HG03064 (cell line): ENCODE data around the gene PLEKHH3.
"Not testable (repeated sequence)": the region's sequence is repeated elsewhere in the genome, so short reads cannot be mapped to it uniquely, and the experiment has no call there.

Source experiments
- ATAC-seq: cut with Tn5 transposase; IDR thresholded peaks from one replicate; pipeline ENCODE4 v1.9.1; 2021; ENCODE audit warnings: low read depth; ENCODE audit not compliant: unreplicated experiment

PLEKHH3 gene

DNA sequence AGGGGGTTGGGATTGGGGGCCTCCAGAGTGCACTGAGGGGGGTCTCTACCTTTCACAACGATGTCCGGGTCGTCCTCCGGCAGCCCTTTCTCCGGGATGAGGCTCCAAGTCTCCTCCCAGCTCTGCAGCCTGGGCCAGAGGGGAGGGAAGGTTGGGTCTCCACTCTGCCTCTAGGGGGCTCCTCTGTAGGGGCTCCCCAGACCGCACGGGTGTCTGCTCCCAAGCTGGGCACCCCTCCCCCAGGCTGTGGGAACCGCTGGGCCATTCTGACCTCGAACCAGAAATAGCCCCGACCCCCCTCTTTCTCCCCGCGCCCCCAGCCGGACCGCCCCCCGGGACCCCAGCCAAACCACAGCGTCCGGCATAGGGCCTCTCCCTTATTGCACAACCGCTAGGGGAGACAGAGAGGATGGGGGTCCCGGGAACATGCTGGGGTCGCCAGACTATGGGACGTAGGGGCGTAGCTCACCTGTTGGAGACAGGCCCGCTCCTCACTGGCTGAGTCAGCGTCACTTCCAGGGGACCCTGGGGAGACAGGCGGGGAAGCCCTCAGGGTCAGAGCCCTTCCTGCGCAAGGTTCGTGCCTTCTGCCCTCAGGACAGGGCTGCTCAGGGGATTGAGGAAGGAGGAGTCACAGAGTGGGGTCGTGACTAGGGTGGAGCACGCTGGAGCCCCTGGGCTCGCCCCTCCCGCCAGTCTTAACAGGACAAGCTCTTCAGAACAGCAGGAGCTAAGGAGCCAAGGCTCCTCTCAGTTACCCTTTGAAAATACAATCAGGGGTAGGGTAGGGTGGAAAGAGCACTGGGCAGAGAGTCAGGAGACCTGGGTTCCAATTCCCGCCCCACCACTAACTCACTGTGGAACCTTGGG lies 2.7 kb downstream of the PLEKHH3 start:
- ATAC-seq = no peak

DNA sequence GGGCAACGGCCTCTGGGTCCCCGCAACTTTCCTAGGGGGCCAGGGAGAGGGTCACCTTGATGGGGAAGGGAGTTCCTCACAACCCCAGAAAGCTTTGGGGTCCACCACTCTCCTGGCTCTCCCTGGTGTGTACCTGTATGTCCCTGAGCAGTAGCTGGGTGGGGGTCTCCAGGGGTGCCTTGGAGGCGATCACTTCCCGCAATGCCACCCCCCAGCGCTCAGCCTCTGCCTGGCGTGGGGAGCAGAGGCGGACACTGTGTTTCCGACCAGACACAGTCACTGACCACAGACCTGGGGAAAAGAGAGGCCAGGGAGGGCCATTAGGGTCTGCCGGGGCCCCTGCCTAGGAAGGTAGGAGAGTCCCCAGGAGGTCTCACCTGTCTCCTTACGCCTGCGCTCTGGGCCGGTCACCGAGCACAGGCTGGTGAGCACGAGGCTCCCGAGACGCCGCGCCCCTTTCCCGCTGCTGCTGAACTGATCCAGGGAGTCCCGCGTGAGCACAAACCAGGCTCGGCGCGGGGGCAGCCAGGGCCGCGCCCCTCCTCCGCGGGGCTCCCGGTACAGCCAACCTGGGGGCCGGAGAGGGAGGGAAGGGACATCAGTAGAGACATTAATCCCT lies 3.4 kb downstream of the PLEKHH3 start:
- no peak for ATAC-seq

DNA sequence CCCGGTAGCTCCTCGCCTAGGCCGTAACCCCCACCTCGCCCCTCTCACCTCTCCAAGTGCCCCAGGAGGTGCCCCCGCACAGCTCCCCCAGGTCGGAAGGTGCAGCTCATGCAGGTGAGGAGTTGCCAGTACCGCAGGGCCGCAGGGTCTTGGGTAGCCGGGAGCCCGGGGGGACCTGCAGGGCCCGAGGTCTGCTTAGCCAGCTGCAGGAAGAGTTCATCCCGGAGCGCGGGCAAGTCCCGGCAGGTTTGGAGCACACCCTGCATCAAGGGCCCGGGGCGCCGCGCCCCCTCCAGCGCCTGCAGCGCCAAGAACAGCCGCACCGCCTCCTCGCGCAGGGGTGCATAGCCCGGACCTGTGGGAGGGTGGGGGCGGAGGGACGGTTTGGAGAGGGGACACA lies 4.8 kb downstream of the PLEKHH3 start:
- ATAC-seq = no peak

DNA sequence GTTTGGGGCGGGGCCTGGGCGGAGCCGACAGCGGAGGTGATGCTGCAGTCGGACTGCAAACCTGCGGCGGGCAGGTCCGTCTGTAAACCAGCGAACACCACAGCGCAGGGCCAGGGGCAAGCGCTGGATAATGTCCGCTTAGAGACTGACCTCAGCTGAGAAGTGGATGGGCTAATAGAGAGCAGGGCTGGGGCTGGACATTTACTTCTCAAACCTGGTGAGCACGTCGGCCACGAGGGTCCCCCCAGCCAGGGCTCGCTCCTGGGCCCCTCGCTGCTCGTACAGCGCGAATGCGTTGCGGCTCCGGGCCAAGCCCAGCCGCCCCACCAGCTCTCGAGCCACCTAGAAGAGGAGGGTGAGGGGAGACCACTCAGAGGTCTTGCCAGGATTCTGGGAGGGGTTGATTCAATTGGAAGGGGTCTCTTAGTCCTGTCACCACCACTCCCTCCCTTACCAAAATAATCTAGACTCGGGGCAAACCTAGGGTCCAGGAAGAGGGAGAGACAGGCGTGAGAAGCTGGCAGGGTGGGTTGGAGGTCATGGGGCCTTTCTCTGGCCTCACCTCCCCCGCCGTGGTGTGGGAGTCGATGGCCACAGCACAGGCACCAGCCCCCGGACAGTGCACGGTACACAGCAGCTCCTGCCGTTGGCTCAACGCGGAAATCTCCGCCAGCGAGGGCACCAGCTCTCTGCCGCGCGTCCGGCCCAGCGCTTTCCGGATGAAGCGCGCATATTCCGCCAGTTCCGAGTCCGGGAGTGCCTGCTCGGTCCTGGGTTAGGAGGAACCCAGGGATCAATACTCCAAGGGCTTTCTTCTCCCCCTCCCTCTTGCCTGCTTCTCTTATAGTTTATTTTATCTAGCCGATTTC lies 5.8 kb downstream of the PLEKHH3 start:
- no peak for ATAC-seq

DNA sequence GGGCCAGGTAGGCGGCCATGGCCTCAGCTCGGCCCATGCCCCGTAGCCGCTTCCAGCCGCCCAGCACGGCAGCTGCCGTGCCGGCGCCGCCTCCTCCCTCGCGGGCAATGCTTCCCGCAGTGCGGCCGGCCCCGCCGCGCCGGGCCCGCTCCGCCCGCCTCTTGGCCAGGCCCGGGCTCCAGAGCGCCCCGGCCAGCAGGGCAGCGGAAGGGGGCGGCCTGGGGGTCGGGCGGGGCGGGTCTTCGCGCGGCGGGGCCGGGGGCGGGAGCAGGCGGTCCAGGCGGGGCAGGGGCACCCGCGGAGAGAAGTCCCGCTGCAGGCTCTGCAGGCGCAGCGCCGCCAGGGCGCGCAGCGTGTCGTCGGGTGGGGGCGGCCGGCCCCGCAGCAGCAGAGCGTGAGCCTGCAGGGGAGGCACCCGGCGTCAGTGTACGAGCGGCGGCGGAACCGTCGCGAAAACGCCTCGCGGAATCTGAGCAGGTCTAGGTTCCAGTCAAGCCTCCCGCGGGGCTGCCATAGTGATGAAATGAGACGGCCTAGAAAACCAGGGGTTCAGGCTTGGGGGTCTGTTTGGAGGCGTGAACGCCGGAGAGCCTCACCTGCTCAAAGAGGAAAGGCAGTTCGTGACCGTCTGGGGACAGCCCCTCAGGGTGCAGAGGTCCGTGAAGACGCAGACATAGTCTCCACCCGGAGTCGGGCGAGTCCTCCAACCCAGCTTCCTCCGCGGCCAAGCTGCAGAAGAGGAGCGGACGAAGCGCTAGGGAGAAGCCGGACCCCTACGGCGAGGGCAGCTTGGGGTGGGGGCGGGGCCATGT lies 6.6 kb downstream of the PLEKHH3 start:
- ATAC-seq = no peak

DNA sequence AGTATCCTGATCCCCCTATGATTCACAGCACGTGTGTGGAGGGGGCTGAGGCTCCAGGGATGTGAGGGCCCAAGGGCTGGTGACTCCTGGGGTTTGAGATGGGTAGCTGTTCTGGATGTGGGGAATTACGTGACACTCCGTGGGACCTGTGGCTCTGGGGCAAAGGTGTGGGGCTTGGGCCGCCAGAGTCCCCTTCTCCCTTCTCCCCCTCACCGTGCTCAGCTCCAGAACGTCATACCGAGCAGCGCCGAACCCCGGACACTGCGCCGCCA lies 7.2 kb downstream of the PLEKHH3 start:
- no peak for ATAC-seq

DNA sequence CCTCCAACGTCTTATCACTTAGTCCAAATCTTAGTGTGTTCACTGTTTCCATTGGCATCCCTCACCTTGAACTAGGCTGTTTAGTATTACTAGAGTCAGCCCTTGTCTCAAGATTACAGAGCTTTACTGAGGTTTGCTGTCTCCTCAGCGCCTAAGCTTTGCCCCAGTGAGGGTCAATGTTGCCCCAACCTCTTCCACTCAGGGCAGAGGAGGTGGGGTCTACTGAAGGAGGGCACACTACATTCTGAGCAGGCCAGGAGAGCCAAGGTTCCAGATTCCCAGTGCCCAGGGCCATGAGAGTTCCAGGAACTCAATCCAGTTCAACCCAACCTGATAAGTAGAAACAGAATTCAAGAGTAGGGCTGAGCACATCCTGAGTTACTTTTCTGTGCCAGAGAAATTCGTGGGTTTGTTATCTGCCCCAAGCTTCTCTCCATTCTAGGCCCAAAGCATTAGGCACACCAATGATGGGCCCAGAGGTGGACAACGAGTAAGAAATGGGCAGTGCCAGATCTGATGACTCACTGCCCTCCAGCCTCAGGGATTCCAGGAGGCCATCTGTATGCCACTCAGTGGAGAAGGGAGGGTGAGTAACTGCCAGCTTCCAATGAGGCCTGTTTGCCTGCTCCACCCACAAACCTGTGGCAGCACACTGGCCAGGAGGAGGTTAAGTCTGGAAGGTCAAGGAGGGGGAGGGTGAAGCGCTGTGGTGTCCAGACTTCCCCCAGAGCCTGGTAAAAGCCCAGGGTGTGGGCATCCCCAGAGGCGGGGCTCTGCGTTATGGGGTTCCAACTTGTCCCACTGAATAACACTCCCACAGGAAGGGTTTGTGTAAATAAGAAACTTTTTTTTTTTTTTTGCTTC lies 9.5 kb downstream of the PLEKHH3 start:
- ATAC-seq = no peak

DNA sequence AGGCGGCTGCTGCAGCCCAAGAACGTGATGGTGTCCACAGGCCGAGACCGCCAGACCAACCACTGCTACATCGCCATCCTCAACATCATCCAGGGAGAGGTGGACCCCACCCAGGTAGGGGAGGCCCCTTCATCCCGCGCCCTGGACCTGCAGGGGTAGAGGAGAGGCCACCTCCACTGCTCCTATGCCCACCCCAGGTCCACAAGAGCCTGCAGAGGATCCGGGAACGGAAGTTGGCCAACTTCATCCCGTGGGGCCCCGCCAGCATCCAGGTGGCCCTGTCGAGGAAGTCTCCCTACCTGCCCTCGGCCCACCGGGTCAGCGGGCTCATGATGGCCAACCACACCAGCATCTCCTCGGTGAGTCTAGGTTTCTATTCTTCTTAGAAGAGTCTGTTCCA lies 10.7 kb downstream of the PLEKHH3 start:
- ATAC-seq = not testable (repeated sequence)

DNA sequence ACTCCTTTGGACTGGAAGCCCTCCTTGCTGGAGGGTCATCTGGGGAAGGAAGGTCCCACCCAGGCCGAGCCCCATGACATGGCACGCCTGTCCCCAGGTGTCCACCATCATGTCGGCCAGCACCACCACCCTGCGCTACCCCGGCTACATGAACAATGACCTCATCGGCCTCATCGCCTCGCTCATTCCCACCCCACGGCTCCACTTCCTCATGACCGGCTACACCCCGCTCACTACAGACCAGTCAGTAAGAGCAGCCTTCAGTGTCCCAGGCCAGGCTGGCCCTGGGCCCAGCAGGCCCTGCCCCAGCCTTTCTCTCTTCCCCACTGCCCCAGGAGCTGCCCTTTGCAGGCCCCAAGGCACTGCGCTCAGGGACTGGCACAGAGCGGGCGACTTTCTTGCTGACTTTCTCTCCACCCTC lies 11.2 kb downstream of the PLEKHH3 start:
- no peak for ATAC-seq

DNA sequence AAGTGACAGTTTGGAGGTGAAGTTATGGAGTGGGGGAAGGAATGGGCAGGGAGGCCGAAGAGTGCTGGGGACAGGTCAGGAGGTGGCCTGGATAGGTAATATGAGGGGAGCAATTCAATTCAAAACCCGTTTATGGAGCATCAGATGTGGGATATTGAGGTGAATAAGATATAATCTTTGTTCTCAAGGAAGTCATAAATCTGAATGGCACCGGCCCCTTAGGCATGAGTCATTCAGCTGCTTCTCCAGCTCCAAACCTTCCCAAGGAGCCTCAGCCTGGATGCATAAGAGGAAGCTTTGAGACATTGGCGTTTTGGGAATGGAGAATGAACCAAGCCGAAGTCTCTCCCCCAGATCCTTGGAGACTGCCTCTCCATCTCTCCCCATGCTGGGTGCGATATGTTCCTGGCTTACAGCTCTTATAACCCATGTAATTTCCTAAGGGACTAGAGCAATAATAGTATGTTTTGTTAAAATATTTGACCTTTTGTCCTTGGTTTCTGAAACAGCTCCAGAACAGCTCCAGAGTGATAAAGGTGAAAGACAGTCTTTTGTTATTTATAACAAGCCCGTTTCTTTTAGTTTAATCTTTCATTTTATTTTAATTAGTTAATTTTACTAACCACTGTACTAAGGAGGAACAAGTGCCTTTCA lies 16.0 kb downstream of the PLEKHH3 start:
- no peak for ATAC-seq

DNA sequence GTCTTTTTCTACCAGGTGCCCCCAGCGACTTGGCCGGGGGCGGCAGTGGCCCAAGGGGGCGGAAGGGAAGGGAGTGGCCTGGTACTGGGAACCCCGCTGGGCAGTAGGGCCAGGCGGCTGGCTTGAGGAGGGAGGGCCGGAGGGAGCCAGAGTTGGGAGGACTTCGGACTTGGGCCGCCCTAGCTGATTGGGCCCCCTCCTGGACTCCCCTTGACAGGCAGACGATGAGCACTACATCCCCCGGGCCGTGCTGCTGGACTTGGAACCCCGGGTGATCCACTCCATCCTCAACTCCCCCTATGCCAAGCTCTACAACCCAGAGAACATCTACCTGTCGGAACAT lies 16.9 kb downstream of the PLEKHH3 start:
- not testable (repeated sequence) for ATAC-seq

DNA sequence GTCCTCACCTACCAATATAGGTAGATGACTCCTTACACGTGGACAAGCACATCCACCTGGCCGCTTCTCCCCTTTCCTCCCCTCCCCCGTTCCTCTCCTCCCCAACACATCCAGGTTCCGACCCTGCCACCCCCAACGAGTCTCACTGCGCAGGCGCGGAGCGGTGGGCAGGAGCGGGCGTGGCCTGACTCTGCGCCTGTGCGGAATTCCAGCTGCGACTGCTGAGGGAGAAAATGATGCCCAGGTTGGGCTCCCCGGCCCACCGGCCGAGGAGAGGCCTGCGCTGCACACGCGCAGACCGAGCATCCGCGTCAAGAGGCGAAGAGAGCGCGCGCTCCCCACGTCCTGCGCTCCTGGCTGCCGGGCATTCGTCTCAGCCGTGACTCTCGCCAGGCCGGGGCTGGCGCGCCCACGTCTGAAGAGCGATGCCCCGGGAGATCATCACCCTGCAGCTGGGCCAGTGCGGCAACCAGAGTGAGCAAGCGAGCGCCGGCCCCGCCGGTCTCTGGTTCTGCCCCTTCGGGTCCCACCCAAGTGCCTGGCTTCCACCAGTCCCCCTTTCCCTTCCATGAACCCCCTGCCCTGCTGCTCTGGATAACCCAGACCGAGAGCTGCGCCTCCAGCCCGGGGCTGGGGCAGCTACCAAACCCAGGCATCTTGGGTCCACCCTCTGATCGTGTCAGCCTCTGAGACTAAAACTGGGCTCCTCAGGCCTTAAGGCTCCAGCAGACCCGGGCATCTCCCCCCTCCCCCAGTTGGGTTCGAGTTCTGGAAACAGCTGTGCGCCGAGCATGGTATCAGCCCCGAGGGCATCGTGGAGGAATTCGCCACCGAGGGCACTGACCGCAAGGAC lies 17.5 kb downstream of the PLEKHH3 start, which contains the start of gene TUBG2:
TSS of gene TUBG2 (plus strand) at position 206 of the 853 bp plus-strand sequence. CDS start at position 426, 220 bp downstream.
- no peak for ATAC-seq

DNA sequence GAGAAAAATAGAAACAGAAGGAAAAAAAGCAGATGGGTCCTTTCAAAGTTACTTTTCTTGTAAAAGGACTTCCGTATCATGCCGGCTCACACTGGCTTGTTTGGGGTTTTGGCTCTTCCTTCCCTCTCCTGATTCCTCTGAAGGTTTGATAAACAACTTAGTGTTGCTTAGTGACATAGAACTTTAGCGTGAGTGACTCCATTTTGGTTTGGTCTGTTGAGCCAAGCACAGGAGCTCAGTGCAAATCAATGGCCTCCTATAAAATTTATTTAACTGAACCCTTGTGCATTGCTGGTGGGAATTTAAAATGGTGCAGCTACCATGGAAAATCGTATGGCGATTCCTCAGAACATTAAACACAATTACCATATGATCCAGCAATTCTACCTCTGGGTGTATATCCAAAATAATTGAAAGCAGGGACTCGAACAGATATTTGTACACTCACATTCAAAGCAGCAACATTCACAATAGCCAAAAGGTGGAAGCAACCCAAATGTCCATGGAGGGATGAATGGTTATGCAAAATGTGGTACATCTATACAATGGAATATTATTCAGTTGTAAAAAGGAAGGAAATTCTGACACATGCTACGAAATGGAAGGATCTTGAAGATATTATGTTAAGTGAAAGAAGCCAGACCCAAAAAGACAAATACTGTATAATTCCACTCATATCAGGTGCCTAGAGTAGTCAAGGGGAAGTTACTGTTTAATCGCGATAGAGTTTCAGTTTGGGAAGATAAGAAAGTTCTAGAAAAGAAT lies 18.8 kb downstream of the PLEKHH3 start:
- no peak for ATAC-seq

DNA sequence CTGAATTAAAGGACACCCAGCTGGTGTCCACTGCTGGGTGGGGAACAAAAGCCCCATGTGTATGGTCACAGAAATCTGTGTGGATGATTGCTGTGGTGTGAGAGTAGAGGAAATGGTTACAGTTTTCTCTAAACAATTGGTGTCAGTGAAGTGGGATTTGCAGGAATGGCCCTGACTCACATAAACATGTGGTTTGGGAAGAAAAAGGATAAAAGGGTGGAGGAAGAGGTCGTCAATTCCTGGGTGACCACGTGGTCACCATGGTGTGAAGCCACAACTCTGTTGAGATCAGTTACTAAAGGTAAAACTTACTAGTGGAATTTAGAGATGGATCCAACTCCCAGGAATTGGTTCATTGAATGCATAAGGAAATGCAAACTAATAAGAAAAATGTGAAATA lies 21.3 kb downstream of the PLEKHH3 start:
- no peak for ATAC-seq

DNA sequence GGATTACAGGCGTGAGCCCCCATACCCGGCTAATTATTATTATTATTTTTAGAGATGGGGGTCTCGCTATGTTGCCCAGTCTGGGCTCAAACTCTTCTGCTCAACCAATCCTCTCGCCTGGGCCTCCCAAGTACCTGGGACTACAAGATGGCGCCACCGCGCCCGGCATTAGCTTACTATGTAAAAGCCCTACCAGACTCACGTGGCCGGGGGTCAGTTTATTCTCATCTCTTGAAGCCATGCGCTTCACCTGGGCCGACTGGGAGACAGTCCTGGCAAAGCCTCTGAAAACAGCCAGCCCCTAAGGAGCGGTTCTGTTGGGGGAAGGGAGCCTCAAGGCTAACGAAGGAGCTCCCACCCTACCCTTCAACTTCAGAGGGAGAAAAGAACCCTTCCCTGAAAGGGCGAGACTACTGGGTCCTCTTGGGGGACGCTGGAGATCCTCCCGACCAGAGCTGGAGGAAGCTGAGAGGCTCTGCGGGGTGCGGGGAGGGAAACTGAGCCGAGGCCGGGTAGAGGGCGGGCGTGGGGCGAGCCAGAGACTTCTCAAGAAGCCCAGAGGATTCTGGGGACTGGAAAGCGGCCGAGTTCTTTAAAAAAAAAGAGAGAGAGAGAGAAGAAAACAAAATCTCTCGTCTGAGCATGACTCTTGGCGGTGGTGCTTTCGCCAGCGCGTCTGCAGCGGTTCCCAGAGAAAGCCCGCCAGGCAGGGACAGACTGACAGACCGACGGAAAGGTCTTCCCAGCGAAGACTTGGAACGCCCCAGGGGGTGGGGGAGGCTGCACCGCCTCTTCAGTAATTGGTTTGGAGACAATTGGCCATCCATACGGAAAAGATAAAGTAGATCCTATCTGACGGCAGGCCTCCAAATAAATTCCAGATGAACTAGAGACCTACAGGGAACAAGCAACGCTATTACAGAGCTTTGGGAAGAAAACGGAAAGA lies 23.3 kb downstream of the PLEKHH3 start:
- no peak for ATAC-seq

DNA sequence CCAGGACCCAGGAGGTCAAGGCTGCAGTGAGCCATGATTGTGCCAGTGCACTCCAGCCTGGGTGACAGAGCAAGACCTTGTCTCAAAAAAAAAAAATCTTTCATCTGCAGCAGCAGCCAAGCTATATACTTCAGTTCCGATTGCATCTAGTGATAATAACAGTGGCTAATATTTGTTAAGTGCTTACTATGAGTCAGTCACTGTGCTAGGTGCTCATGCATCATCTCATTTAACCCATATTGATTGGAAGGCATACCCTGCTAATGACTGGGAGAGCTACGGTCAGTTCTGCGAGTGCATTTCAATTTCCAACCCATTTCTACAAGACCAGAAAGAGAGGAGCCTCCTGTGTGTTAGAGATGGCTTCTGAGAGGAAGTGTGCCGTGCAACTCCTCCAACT lies 25.4 kb downstream of the PLEKHH3 start:
- no peak for ATAC-seq
